SK-N-MC (cell line): ENCODE data around the gene IFI35.

Experiments used
- EZH2 ChIP-seq: fragments of 200-600 bp; sonication (generic); IDR thresholded peaks from one replicate; pipeline ENCODE4 v1.6.1; 2017; ENCODE audit warnings: antibody characterized with exemption
- FOXP2 ChIP-seq: optimal IDR thresholded peaks from 2 replicates; pipeline ENCODE3; 2011; ENCODE audit warnings: mild to moderate bottlenecking, moderate library complexity; ENCODE audit not compliant: insufficient read depth; ENCODE audit errors: extremely low read length, control extremely low read depth
- POLR2AphosphoS5 ChIP-seq: IDR thresholded peaks from 2 replicates; pipeline ENCODE4 v1.6.1; 2012; ENCODE audit warnings: mild to moderate bottlenecking, low read depth, low read length, borderline replicate concordance

DNA sequence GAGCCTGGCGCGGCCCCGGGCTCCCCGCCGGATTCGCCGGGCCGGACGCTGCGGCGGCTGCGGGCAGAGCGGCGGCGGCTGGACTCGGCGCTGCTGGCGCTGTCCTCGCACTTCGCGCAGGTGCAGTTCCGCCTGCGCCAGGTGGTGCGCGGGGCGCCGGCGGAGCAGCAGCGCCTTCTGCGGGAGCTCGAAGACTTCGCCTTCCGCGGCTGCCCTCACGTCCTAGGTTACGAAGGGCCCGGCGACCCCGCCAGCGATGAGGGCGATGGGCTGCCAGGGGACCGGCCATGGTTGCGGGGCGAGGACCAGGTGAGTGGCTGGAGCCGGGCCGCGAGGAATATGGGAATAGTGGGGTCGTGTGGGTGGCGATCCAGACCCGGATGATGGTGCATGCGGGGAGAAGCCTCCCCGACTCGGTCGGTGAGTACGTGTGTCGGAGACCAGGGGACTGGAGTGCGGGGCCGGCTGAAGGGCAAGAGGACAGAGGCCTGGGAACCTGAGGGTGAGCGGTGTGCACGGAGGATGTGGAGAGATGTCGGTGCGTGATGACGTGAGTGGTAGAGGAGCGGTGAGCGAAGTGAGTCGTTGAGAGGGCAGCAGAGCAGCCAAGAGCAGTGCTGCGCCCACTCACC is 25.7 kb upstream of the IFI35 start:
- TF ChIP-seq FOXP2 (no peak), EZH2 (no peak), POLR2AphosphoS5 (no peak)
